Stimulated activated CD4-positive, alpha-beta T cell treated with anti-CD3 and anti-CD28 coated beads, Interleukin-1b, Interleukin-23, amount 100 ng/mL, for 1 hour (primary cell): ENCODE data around the gene CGB3.
"Not testable (repeated sequence)": the region's sequence is repeated elsewhere in the genome, so short reads cannot be mapped to it uniquely, and the experiment has no call there.

Experiments
- DNase-seq, 2 donors: peaks; one replicate each; pipeline ENCODE4 v3.0.0-alpha.2; 2020; ENCODE audit warnings: low read depth in 2 of 2

CGB3 gene

GRCh38 chr19:49024233-49024632, at the start of gene CGB3:
Gene CGB3 (minus strand): TSS chr19:49024333. CDS start chr19:49023971, 362 bp downstream.
- not testable (repeated sequence) for DNase-seq

GRCh38 chr19:49071860-49072547, 47.9 kb upstream of the CGB3 start:
- DNase-seq, result no peak

GRCh38 chr19:49070416-49070815, 46.3 kb upstream of the CGB3 start:
- DNase-seq, result no peak

- no peak for DNase-seq
Observed at GRCh38 chr19:49069026-49069425, 44.9 kb upstream of the CGB3 start.

GRCh38 chr19:49067554-49067953, 43.4 kb upstream of the CGB3 start:
- no peak for DNase-seq

- DNase-seq, result no peak
Observed at GRCh38 chr19:49065905-49066512, 41.9 kb upstream of the CGB3 start.

- DNase-seq, result no peak
Observed at GRCh38 chr19:49064768-49065611, 40.9 kb upstream of the CGB3 start, which contains the start of gene NTF4. Gene NTF4 (minus strand): TSS chr19:49064818. CDS start chr19:49061997, 2,821 bp downstream.

GRCh38 chr19:49064029-49064629, 40.0 kb upstream of the CGB3 start:
- no peak for DNase-seq

- DNase-seq, result no peak
Observed at GRCh38 chr19:49061445-49061844, 37.3 kb upstream of the CGB3 start.

GRCh38 chr19:49061000-49061399, 36.9 kb upstream of the CGB3 start:
- no peak for DNase-seq

GRCh38 chr19:49059053-49059452, 34.9 kb upstream of the CGB3 start:
- no peak for DNase-seq

- no peak for DNase-seq
Observed at GRCh38 chr19:49058562-49058961, 34.4 kb upstream of the CGB3 start.

GRCh38 chr19:49057636-49058234, 33.6 kb upstream of the CGB3 start, which contains the start of gene CGB7:
Gene CGB7 (minus strand): TSS chr19:49057749. CDS start chr19:49055375, 2,374 bp downstream.
- DNase-seq, result no peak

- not testable (repeated sequence) for DNase-seq
Observed at GRCh38 chr19:49056902-49057596, 32.9 kb upstream of the CGB3 start.

GRCh38 chr19:49056101-49056901, 32.2 kb upstream of the CGB3 start:
- DNase-seq, result no peak

- DNase-seq, result not testable (repeated sequence)
Observed at GRCh38 chr19:49050376-49051033, 26.4 kb upstream of the CGB3 start.

- DNase-seq, result not testable (repeated sequence)
Observed at GRCh38 chr19:49049834-49050233, 25.7 kb upstream of the CGB3 start.

GRCh38 chr19:49049011-49049410, 24.9 kb upstream of the CGB3 start, which contains the start of gene CGB8:
Gene CGB8 (minus strand): TSS chr19:49049111. CDS start chr19:49048739, 372 bp downstream.
- not testable (repeated sequence) for DNase-seq

GRCh38 chr19:49043548-49043947, 19.4 kb upstream of the CGB3 start, which contains the start of gene CGB5:
Gene CGB5 (plus strand): TSS chr19:49043848. CDS start chr19:49044210, 362 bp downstream.
- DNase-seq, result not testable (repeated sequence)
